Keratinocyte (primary cell): Measurements from ENCODE around the gene OLFML2B.

Experiments
- EZH2 ChIP-seq: IDR thresholded peaks from one replicate; pipeline ENCODE4 v1.6.1; 2012; ENCODE audit warnings: inconsistent platforms, mild to moderate bottlenecking, low read length, moderate library complexity
- TF ChIP-seq, protein P1 (sequence below), 3 experiments: IDR thresholded peaks in 1 of 3; conservative IDR thresholded peaks in 1 of 3; optimal IDR thresholded peaks in 1 of 3; 2 replicates in 2 of 3; 3 replicates in 1 of 3; pipeline versions ENCODE3 to v1.5.1; 2011; ENCODE audit warnings: low read length in 3 of 3, mild to moderate bottlenecking in 3 of 3, moderate library complexity in 2 of 3, control low read depth in 1 of 3, inconsistent platforms in 1 of 3; ENCODE audit not compliant: insufficient read depth in 2 of 3; ENCODE audit errors: extremely low read depth in 1 of 3

DNA sequence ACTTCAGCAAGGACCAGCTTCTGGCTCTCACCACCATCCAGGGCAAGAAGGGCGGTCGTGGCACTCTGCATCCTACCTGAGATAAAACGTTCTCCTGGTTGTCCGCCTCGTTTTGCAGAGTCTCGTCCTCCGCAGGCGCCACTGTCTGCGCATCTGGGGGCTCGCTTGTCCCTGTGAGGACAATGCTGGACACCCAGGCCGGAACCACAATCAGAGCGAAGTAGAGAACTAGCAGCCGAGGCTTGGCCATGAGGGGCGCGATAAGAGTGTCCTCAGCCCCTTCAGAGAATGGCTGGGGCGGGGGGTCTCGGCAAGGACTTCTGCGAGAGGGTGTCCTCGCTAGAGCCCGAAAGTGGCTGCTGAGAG is 505 bp downstream of the OLFML2B start:
- TF ChIP-seq, protein P1, sequence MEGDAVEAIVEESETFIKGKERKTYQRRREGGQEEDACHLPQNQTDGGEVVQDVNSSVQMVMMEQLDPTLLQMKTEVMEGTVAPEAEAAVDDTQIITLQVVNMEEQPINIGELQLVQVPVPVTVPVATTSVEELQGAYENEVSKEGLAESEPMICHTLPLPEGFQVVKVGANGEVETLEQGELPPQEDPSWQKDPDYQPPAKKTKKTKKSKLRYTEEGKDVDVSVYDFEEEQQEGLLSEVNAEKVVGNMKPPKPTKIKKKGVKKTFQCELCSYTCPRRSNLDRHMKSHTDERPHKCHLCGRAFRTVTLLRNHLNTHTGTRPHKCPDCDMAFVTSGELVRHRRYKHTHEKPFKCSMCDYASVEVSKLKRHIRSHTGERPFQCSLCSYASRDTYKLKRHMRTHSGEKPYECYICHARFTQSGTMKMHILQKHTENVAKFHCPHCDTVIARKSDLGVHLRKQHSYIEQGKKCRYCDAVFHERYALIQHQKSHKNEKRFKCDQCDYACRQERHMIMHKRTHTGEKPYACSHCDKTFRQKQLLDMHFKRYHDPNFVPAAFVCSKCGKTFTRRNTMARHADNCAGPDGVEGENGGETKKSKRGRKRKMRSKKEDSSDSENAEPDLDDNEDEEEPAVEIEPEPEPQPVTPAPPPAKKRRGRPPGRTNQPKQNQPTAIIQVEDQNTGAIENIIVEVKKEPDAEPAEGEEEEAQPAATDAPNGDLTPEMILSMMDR (optimal IDR thresholded peaks at IDR 0.05 in 1 of 3, IDR thresholded peaks at IDR 0.05 in 1 of 3, conservative IDR thresholded peaks at IDR 0.05 in 1 of 3; ENCODE audit: extremely low read depth in 1 of 3, insufficient read depth in 2 of 3, low read length in 3 of 3) = no peak
- TF ChIP-seq EZH2 = no peak
